HG03095 (cell line): ENCODE data around the gene TEKT2.

Experiments used
- ATAC-seq: cut with Tn5 transposase; IDR thresholded peaks from one replicate; pipeline ENCODE4 v1.9.1; 2021; ENCODE audit warnings: moderate library complexity; ENCODE audit not compliant: unreplicated experiment

The TEKT2 gene

GRCh38 chr1:36101546-36101945 is 17.7 kb downstream of the TEKT2 start:
- ATAC-seq: no peak

- no peak for ATAC-seq
These were observed 22.4 kb downstream of the TEKT2 start for GRCh38 chr1:36106269-36106668.

GRCh38 chr1:36107394-36107793 is 23.5 kb downstream of the TEKT2 start:
- ATAC-seq: no peak

- ATAC-seq: no peak
These were observed 24.4 kb downstream of the TEKT2 start for GRCh38 chr1:36108314-36108713.

GRCh38 chr1:36109041-36109679 is 25.3 kb downstream of the TEKT2 start:
- ATAC-seq: no peak

GRCh38 chr1:36111151-36111550 is 27.3 kb downstream of the TEKT2 start:
- no peak for ATAC-seq

- no peak for ATAC-seq
These were observed 28.9 kb downstream of the TEKT2 start for GRCh38 chr1:36112823-36113222.

- no peak for ATAC-seq
These were observed 30.5 kb downstream of the TEKT2 start for GRCh38 chr1:36114371-36114770.

- no peak for ATAC-seq
These were observed 31.3 kb downstream of the TEKT2 start for GRCh38 chr1:36115200-36115669.

GRCh38 chr1:36115931-36116330 is 32.0 kb downstream of the TEKT2 start:
- no peak for ATAC-seq

- no peak for ATAC-seq
These were observed 33.0 kb downstream of the TEKT2 start for GRCh38 chr1:36116901-36117300.

- no peak for ATAC-seq
These were observed 34.7 kb downstream of the TEKT2 start for GRCh38 chr1:36118447-36119204.

GRCh38 chr1:36119456-36119855 is 35.6 kb downstream of the TEKT2 start:
- no peak for ATAC-seq

GRCh38 chr1:36122062-36123030 is 38.5 kb downstream of the TEKT2 start:
- no peak for ATAC-seq

- ATAC-seq: no peak
These were observed 39.5 kb downstream of the TEKT2 start for GRCh38 chr1:36123356-36123755.

GRCh38 chr1:36124404-36125128 is 40.7 kb downstream of the TEKT2 start:
- no peak for ATAC-seq

GRCh38 chr1:36125129-36125991 is 41.5 kb downstream of the TEKT2 start, which contains the start of gene COL8A2:
TSS of gene COL8A2 (minus strand) at chr1:36125222. CDS start at chr1:36100242, 24,980 bp downstream.
- ATAC-seq: no peak

- ATAC-seq: no peak
These were observed 42.3 kb downstream of the TEKT2 start for GRCh38 chr1:36126005-36126716.
